ENCODE results near the gene SIDT2.

- no peak for TF ChIP-seq TP53 (CRISPR knock-in tag; IDR thresholded peaks at IDR 0.05)
- no peak for TF ChIP-seq GABPB1 (CRISPR knock-in tag; IDR thresholded peaks at IDR 0.05)
- TF ChIP-seq ZNF423 (CRISPR knock-in tag; IDR thresholded peaks at IDR 0.05), result no peak
- no peak for TF ChIP-seq CBFB (CRISPR knock-in tag; IDR thresholded peaks at IDR 0.05; ENCODE audit: low read depth)
These were observed 7.9 kb downstream of the SIDT2 start for GRCh38 chr11:117186431-117186761.

Data from WTC11 (cell line).